ENCODE data around the gene CAPN9. TPM values are rescaled to one million over a fixed set of nuclear protein-coding genes. Genes with fewer than 3 reads are reported as not detected.
"Not testable (repeated sequence)": the region's sequence is repeated elsewhere in the genome, so short reads cannot be mapped to it uniquely, and the experiment has no call there.

Gene CAPN9
- total RNA-seq, 4 donors from 2014 or later: 13.1 TPM; not detected in 3

- Histone ChIP-seq H3K9me3 (no peaks in the 10 kb centered on the region), H3K27ac (peak within 1 kb of the TSS in 2 of 4 donors; percentile 60 to 66), H3K4me3 (peak within 1 kb of the TSS in 1 of 4 donors; percentile 28), H3K4me1 (peaks cover 0 to 11% (median 11%) of the 10 kb centered on the region in 4 donors), H3K27me3 (no peaks in the 10 kb centered on the region), H3K36me3 (no peaks in the 10 kb centered on the region)
- WGBS, 2 donors: 28 to 32% methylated on average over 16 to 24 of the region's 24 CpGs
- TF ChIP-seq, protein P1, sequence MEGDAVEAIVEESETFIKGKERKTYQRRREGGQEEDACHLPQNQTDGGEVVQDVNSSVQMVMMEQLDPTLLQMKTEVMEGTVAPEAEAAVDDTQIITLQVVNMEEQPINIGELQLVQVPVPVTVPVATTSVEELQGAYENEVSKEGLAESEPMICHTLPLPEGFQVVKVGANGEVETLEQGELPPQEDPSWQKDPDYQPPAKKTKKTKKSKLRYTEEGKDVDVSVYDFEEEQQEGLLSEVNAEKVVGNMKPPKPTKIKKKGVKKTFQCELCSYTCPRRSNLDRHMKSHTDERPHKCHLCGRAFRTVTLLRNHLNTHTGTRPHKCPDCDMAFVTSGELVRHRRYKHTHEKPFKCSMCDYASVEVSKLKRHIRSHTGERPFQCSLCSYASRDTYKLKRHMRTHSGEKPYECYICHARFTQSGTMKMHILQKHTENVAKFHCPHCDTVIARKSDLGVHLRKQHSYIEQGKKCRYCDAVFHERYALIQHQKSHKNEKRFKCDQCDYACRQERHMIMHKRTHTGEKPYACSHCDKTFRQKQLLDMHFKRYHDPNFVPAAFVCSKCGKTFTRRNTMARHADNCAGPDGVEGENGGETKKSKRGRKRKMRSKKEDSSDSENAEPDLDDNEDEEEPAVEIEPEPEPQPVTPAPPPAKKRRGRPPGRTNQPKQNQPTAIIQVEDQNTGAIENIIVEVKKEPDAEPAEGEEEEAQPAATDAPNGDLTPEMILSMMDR (IDR thresholded peaks at IDR 0.05): no peak
- TF ChIP-seq POLR2A (IDR thresholded peaks at IDR 0.05) (no peak), EP300 (IDR thresholded peaks at IDR 0.05) (no peak)
- peak; percentile 27 to 64 for DNase-seq (ENCODE audit: low spot score in 2 of 2)
Observed at GRCh38 chr1:230713915-230714764, 33.0 kb upstream of the CAPN9 start, which contains the start of gene AGT. TSS of gene AGT (minus strand) at chr1:230714122. CDS start at chr1:230710823, 3,299 bp downstream.

GRCh38 chr1:230715510-230715909 lies 31.7 kb upstream of the CAPN9 start:
- no peak for DNase-seq (ENCODE audit: low spot score in 2 of 2)
- WGBS, 2 donors: 76 to 82% methylated on average over 3 of the region's 3 CpGs
- H3K9me3 ChIP-seq: no peaks in the 10 kb centered on the region
- no peak overlapping the region for H3K4me3 ChIP-seq
- H3K27me3 ChIP-seq: no peaks in the 10 kb centered on the region
- no peak overlapping the region for H3K27ac ChIP-seq
- H3K4me1 ChIP-seq: peaks cover 0 to 11% (median 11%) of the 10 kb centered on the region in 4 donors
- TF ChIP-seq EP300 (IDR thresholded peaks at IDR 0.05) (no peak), POLR2A (IDR thresholded peaks at IDR 0.05) (no peak)
- TF ChIP-seq, protein P1 (IDR thresholded peaks at IDR 0.05): no peak
- H3K36me3 ChIP-seq: no peaks in the 10 kb centered on the region

- not testable (repeated sequence) for H3K36me3 ChIP-seq; H3K9me3 ChIP-seq; H3K27me3 ChIP-seq; H3K27ac ChIP-seq; DNase-seq (ENCODE audit: low spot score in 2 of 2); H3K4me3 ChIP-seq
- WGBS, 2 donors: 59 to 78% methylated on average over 3 of the region's 3 CpGs
- H3K4me1 ChIP-seq: peaks cover 0 to 11% (median 11%) of the 10 kb centered on the region in 4 donors
Observed at GRCh38 chr1:230716453-230716852, 30.7 kb upstream of the CAPN9 start.

DNA sequence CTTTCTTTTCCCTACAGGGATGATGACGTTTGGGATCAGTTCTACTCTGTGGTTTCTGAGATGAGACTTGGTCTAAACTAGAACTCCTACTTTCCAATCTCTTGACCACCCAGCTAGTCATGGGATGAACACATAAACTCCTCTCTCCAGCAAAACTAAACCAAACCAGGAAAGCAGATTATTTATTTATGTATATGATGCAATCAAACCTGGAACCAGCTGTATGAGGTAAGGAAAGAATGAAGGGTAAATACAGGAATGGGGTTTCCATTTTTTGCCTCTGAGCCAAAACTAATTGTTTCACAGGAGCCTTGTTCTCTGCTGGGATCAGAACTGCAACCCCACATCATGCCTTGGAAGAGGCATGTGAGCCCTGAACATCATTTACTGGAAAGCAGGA lies 29.9 kb upstream of the CAPN9 start:
- H3K4me3 ChIP-seq: no peak overlapping the region
- DNase-seq (ENCODE audit: low spot score in 2 of 2): no peak
- H3K27me3 ChIP-seq: no peaks in the 10 kb centered on the region
- H3K36me3 ChIP-seq: no peaks in the 10 kb centered on the region
- no peak overlapping the region for H3K27ac ChIP-seq
- WGBS, 2 donors: 62 to 69% methylated on average over 1 of the region's 1 CpG
- TF ChIP-seq, protein P1 (IDR thresholded peaks at IDR 0.05): no peak
- TF ChIP-seq EP300 (IDR thresholded peaks at IDR 0.05): no peak
- no peak for TF ChIP-seq POLR2A (IDR thresholded peaks at IDR 0.05)
- peaks cover 0 to 11% (median 11%) of the 10 kb centered on the region in 4 donors for H3K4me1 ChIP-seq
- H3K9me3 ChIP-seq: no peaks in the 10 kb centered on the region

DNA sequence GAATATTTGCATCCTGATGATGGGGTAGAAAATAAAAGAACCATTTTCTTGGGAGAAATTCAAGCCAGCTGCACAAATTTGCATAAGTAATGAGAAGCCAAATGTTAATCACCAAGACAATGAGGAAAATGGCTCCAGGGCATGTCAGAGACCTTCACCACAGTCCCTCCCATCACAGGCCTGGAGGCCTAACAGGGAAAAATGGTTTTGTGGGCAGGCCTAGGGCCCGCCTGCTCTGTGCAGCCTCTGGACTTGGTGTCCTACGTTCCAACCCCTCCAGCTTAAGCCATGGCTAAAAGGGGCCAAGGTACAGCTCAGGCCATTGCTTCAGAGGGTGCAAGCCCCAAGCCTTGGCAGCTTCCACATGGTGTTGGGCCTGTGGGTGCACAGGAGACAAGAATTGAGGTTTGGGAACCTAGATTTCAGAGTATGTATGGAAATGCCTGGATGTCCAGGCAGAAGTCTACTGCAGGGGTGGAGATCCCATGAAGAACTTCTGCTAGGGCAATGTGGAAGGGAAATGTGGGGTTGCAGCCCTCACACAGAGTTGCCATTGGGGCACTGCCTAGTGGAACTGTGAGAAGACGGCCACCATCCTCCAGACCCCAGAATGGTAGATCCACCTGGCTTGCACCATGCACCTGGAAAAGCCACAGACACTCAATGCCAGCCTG lies 25.2 kb upstream of the CAPN9 start:
- H3K27me3 ChIP-seq; H3K36me3 ChIP-seq; DNase-seq (ENCODE audit: low spot score in 2 of 2); H3K9me3 ChIP-seq; H3K4me3 ChIP-seq; H3K27ac ChIP-seq; H3K4me1 ChIP-seq: not testable (repeated sequence)
- 83 to 85% methylated on average over 3 of the region's 3 CpGs for WGBS, 2 donors

Measured in tibial nerve (tissue), 4 donors.